Stimulated activated CD4-positive, alpha-beta T cell treated with anti-CD3 and anti-CD28 coated beads, Interleukin-15, amount 100 ng/mL, for 24 hours (primary cell): ENCODE results near the gene SERPINA4.

ENCODE experiments used
- DNase-seq: peaks from one replicate; pipeline ENCODE4 v3.0.0-alpha.2; 2020

SERPINA4 gene

DNA sequence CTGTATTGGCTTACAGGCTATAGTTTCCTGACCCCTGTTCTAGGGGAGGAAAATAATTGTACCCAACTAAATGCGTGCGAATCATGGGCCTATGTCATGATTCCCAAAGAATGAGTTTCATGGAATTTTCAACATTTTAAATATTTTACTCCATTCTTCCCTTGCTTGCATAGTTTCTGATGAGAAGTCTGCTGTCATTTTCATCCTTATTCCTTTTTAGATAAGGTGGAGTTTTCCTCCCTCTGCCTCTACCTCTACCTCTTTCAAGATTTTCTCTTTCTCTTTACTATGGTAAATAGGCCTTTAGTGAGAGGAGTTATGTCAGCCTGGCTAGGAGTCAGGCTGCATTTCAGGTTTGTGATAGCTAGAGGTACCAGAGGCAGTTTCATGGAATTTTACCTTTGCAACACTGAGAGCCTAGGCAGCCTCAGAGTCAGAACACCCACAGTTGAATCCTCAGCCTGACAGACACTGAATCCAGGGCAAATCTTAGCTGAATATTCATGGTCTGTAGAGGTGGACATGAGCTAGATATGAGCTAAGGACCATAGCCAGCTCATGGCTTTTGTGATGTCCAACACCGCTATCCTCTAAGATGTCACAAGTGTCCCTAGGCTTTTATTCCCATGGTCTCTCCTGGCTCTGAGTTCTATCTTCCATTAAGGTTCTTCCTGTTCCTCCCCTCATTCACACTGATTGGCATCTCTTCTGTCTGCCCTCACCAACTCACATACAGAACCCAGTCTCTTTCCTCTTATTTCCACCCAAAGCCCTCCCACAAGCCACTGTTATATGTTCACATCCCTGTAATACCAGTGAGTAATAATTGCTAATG lies 57.0 kb downstream of the SERPINA4 start:
- DNase-seq, result no peak

DNA sequence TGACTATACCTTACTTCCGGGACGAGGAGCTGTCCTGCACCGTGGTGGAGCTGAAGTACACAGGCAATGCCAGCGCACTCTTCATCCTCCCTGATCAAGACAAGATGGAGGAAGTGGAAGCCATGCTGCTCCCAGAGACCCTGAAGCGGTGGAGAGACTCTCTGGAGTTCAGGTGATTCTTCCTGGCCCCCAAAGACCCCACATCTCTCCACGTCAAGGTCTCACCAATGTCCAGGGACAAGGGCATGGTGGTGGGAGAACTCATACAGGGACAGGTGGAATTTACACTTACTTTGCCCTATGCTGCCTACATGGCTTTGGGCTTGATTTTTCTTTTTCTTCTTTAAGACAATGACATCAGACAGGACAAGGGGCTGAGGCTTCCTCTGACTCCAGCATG lies 58.1 kb downstream of the SERPINA4 start:
- DNase-seq, result no peak
